ENCODE results near the gene NSMCE1.

The NSMCE1 gene

GRCh38 chr16:27189335-27189972, 79.1 kb downstream of the NSMCE1 start:
- no peak for DNase-seq

GRCh38 chr16:27188633-27189032, 79.9 kb downstream of the NSMCE1 start:
- DNase-seq = no peak

GRCh38 chr16:27185776-27186130, 82.8 kb downstream of the NSMCE1 start:
- DNase-seq = no peak

- no peak for DNase-seq
Measured at GRCh38 chr16:27182906-27183405, 85.6 kb downstream of the NSMCE1 start.

- DNase-seq = no peak
Measured at GRCh38 chr16:27181019-27181790, 87.4 kb downstream of the NSMCE1 start.

GRCh38 chr16:27179500-27180072, 89.0 kb downstream of the NSMCE1 start:
- peak; percentile 85 for DNase-seq

- no peak for DNase-seq
Measured at GRCh38 chr16:27177031-27177774, 91.4 kb downstream of the NSMCE1 start.

- no peak for DNase-seq
Measured at GRCh38 chr16:27175888-27176287, 92.7 kb downstream of the NSMCE1 start.

Data from T-helper 9 cell (primary cell).